WTC11 (cell line): Measurements from ENCODE around the gene IGLL1.

ENCODE experiments used
- ATF2 ChIP-seq: sonication (generic); formaldehyde crosslinking; IDR thresholded peaks from 2 replicates; pipeline ENCODE4 v1.8.1; 2022; ENCODE audit warnings: low read depth, missing genetic modification reagents, borderline replicate concordance
- ATF3 ChIP-seq: sonication (generic); formaldehyde crosslinking; conservative IDR thresholded peaks from 2 replicates; pipeline ENCODE4 v1.8.1; 2022; ENCODE audit warnings: mild to moderate bottlenecking, missing genetic modification reagents
- ATF6 ChIP-seq: sonication (generic); formaldehyde crosslinking; IDR thresholded peaks from 2 replicates; pipeline ENCODE4 v1.8.1; 2023; ENCODE audit warnings: mild to moderate bottlenecking, missing genetic modification reagents
- CREM ChIP-seq: sonication (generic); formaldehyde crosslinking; IDR thresholded peaks from 2 replicates; pipeline ENCODE4 v1.8.1; 2022; ENCODE audit warnings: mild to moderate bottlenecking, missing genetic modification reagents, moderate library complexity
- CTCF ChIP-seq: fragments of 200-600 bp; IDR thresholded peaks from 2 replicates; pipeline ENCODE4 v1.8.0; 2022; ENCODE audit warnings: antibody characterized with exemption
- ETV6 ChIP-seq: sonication (generic); formaldehyde crosslinking; IDR thresholded peaks from 2 replicates; pipeline ENCODE4 v1.8.1; 2022; ENCODE audit warnings: mild to moderate bottlenecking, missing genetic modification reagents
- FOXJ3 ChIP-seq: sonication (generic); formaldehyde crosslinking; IDR thresholded peaks from 2 replicates; pipeline ENCODE4 v1.9.0; 2021; ENCODE audit warnings: missing genetic modification reagents, mild to moderate bottlenecking, borderline replicate concordance
- JAZF1 ChIP-seq: fragments of 250-450 bp; sonication (Bioruptor Pico); IDR thresholded peaks from 2 replicates; pipeline ENCODE4 v1.9.0; 2021; ENCODE audit warnings: moderate library complexity, mild to moderate bottlenecking, inconsistent platforms
- JUN ChIP-seq: sonication (generic); formaldehyde crosslinking; IDR thresholded peaks from 2 replicates; pipeline ENCODE4 v1.8.0; 2023; ENCODE audit warnings: mild to moderate bottlenecking, missing genetic modification reagents
- MXD4 ChIP-seq: fragments of 250-450 bp; sonication (Bioruptor Pico); IDR thresholded peaks from 2 replicates; pipeline ENCODE4 v1.8.0; 2021; ENCODE audit warnings: mild to moderate bottlenecking, moderate library complexity, borderline replicate concordance
- NR3C1 ChIP-seq: sonication (generic); formaldehyde crosslinking; conservative IDR thresholded peaks from 2 replicates; pipeline ENCODE4 v1.8.1; 2023; ENCODE audit warnings: low read depth, mild to moderate bottlenecking, missing genetic modification reagents
- RELA ChIP-seq: sonication (generic); formaldehyde crosslinking; IDR thresholded peaks from 2 replicates; pipeline ENCODE4 v1.8.1; 2022; ENCODE audit warnings: missing genetic modification reagents, mild to moderate bottlenecking, borderline replicate concordance
- ZNF512 ChIP-seq: sonication (generic); formaldehyde crosslinking; IDR thresholded peaks from 2 replicates; pipeline ENCODE4 v1.8.1; 2022; ENCODE audit warnings: missing genetic modification reagents, borderline replicate concordance

- TF ChIP-seq ATF6 (CRISPR knock-in tag), result no peak
- no peak for TF ChIP-seq CTCF
- no peak for TF ChIP-seq ZNF512 (CRISPR knock-in tag)
- TF ChIP-seq ETV6 (CRISPR knock-in tag), result no peak
- TF ChIP-seq ATF2 (CRISPR knock-in tag), result no peak
- TF ChIP-seq JAZF1 (CRISPR knock-in tag), result no peak
- TF ChIP-seq FOXJ3 (CRISPR knock-in tag), result no peak
- no peak for TF ChIP-seq MXD4 (CRISPR knock-in tag)
- no peak for TF ChIP-seq NR3C1
- TF ChIP-seq ATF3 (CRISPR knock-in tag), result no peak
- no peak for TF ChIP-seq RELA (CRISPR knock-in tag)
- no peak for TF ChIP-seq CREM (CRISPR knock-in tag)
- TF ChIP-seq JUN, result no peak
These were observed 42.5 kb upstream of the IGLL1 start for GRCh38 chr22:23622634-23623033.
